CD4-positive, CD25-positive, alpha-beta regulatory T cell (primary cell): ENCODE measurements around the gene MMADHC. TPM values are rescaled to one million over a fixed set of nuclear protein-coding genes. Genes with fewer than 3 reads are reported as not detected.

Source experiments
- ATAC-seq, 2 donors: fragments of 150-1000 bp; cut with Tn5 transposase; one replicate each; pipeline ENCODE4 v1.10.0; 2021; ENCODE audit warnings: low read depth in 2 of 2, moderate number of reproducible peaks in 2 of 2, moderate library complexity in 1 of 2
- DNase-seq, 3 donors: peaks; one replicate each; pipeline versions ENCODE4 v3.0.0 to v3.0.0-alpha.2; 2012 to 2022; ENCODE audit warnings: mixed read lengths in 1 of 3
- H3K27ac ChIP-seq: one replicate; pipeline ENCODE4 v1.7.0; 2013; ENCODE audit warnings: mild to moderate bottlenecking, low read length; ENCODE audit not compliant: insufficient read depth, poor library complexity, severe bottlenecking
- H3K27me3 ChIP-seq: one replicate; pipeline ENCODE4 v1.7.0; 2013; ENCODE audit warnings: low read length; ENCODE audit not compliant: control insufficient read depth, insufficient read depth
- H3K36me3 ChIP-seq: one replicate; pipeline ENCODE4 v1.7.0; 2013; ENCODE audit warnings: mild to moderate bottlenecking, low read length, moderate library complexity; ENCODE audit not compliant: control insufficient read depth, insufficient read depth
- H3K4me1 ChIP-seq: 2 replicates; pipeline ENCODE4 v1.7.0; 2013; ENCODE audit warnings: mild to moderate bottlenecking, low read length; ENCODE audit not compliant: insufficient read depth, control insufficient read depth, poor library complexity, severe bottlenecking
- H3K4me3 ChIP-seq: one replicate; pipeline ENCODE4 v1.7.0; 2013; ENCODE audit warnings: low read depth, mild to moderate bottlenecking, low read length, moderate library complexity
- H3K9me3 ChIP-seq, 2 experiments: 1 replicate in 1 of 2; 2 replicates in 1 of 2; pipeline ENCODE4 v1.7.0; 2013; ENCODE audit warnings: low read length in 2 of 2, mild to moderate bottlenecking in 1 of 2, moderate library complexity in 1 of 2; ENCODE audit not compliant: control insufficient read depth in 2 of 2
- H3K27ac Mint-ChIP-seq, 3 donors: one replicate each; pipeline ENCODE4 v1.8.0; 2020 to 2022; ENCODE audit warnings: mild to moderate bottlenecking in 3 of 3, mixed read lengths in 3 of 3, moderate library complexity in 2 of 3
- H3K27me3 Mint-ChIP-seq: one replicate; pipeline ENCODE4 v1.8.0; 2022; ENCODE audit warnings: mild to moderate bottlenecking, mixed read lengths
- H3K36me3 Mint-ChIP-seq: one replicate; pipeline ENCODE4 v1.8.0; 2020; ENCODE audit warnings: mixed read lengths
- H3K4me1 Mint-ChIP-seq, 4 donors: one replicate each; pipeline ENCODE4 v1.8.0; 2020 to 2022; ENCODE audit warnings: mixed read lengths in 4 of 4, mild to moderate bottlenecking in 1 of 4
- H3K4me3 Mint-ChIP-seq, 4 donors: one replicate each; pipeline ENCODE4 v1.8.0; 2020 to 2022; ENCODE audit warnings: mild to moderate bottlenecking in 4 of 4, mixed read lengths in 4 of 4, moderate library complexity in 3 of 4
- H3K9me3 Mint-ChIP-seq, 7 donors: one replicate each; pipeline ENCODE4 v1.8.0; 2020 to 2022; ENCODE audit warnings: mixed read lengths in 7 of 7, mild to moderate bottlenecking in 3 of 7, moderate library complexity in 2 of 7
- polyA plus RNA-seq, 4 donors: library from polyadenylated mRNA; unstranded; fragments of 300-500 nt; fragmentation: Illumina TruSeq; gene quantifications; one replicate each; pipeline ENCODE4 v1.2.3, GENCODE V29; 2021
- total RNA-seq: library from RNA; stranded (reverse); gene quantifications from one replicate; pipeline ENCODE4 v1.2.3, GENCODE V29; 2022

The MMADHC gene
- total and polyA plus RNA-seq, 5 donors from 2014 or later = 72.5 to 200 (median 170) TPM

DNA sequence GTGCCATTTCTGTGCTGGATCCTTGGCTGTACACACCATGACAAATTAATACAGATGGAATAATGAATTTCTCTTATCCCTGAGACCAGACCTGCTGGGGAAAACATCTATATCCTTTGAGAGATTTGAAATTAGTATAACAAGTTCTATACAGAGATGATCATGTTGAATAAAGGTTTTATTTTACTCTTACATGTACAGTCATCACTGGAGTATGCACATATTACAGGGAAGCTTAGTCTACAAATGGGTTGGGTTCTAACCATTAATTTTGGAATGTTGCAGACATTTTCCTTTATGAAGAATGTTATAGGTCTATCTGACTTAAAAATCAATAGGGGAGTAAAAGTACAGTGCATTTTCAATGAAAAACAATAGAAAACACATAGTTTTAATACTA is 29.9 kb upstream of the MMADHC start:
- no peaks in the 10 kb centered on the region for H3K4me1 Mint-ChIP-seq
- no peak for ATAC-seq
- H3K4me1 ChIP-seq = no peaks in the 10 kb centered on the region
- peaks cover 6% of the 10 kb centered on the region for H3K27me3 ChIP-seq
- H3K27me3 Mint-ChIP-seq = peaks cover 21% of the 10 kb centered on the region
- H3K9me3 ChIP-seq = no peaks in the 10 kb centered on the region
- H3K36me3 ChIP-seq = no peaks in the 10 kb centered on the region
- H3K27ac ChIP-seq = no peak overlapping the region
- no peaks in the 10 kb centered on the region for H3K36me3 Mint-ChIP-seq
- H3K9me3 Mint-ChIP-seq = no peaks in the 10 kb centered on the region
- no peak overlapping the region for H3K4me3 Mint-ChIP-seq
- H3K27ac Mint-ChIP-seq = no peak overlapping the region
- H3K4me3 ChIP-seq = no peak overlapping the region
- no peak for DNase-seq

DNA sequence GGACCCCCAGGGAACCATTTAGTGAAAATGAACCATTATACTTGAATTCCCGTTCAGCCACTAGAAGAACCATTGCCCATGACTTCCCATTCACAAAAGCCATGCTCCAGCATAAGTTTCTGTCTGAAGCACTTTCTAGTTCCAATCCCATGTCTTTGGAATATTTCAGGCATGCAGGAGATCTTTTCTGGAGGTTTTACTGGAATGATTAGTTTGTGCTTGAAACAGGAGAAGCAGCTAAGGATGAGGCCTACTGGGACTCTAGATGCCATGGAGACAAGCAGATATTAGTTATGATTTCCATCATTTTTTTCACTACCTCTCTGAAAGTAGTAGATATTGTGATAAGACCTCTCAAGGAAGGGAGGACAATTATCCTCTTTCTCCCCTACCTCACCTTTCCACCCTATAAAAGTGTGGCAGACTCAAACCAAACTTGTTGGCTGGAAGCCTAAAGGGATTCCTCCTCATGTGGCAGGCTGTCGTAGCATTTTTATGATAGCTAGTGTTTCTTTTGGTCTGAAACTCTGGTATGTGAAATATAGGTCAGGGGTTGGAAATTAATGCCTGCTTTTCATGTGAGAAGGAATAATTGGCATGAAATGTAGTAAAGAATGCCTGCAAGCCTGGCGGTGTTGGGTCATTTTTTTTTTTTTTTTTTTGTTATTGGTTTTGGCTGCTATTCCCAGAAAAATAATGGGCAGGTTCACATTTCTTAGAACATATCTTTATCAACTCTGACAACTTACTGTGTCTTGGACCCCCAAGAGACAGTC is 29.3 kb upstream of the MMADHC start:
- Mint-ChIP-seq H3K4me3 (no peak overlapping the region), H3K27me3 (peaks cover 17% of the 10 kb centered on the region), H3K27ac (no peak overlapping the region), H3K36me3 (no peaks in the 10 kb centered on the region), H3K9me3 (no peaks in the 10 kb centered on the region), H3K4me1 (no peaks in the 10 kb centered on the region)
- DNase-seq (no peak), ATAC-seq (no peak)
- Histone ChIP-seq H3K4me3 (no peak overlapping the region), H3K27ac (no peak overlapping the region), H3K36me3 (no peaks in the 10 kb centered on the region), H3K27me3 (peaks cover 6% of the 10 kb centered on the region), H3K9me3 (no peaks in the 10 kb centered on the region), H3K4me1 (no peaks in the 10 kb centered on the region)

DNA sequence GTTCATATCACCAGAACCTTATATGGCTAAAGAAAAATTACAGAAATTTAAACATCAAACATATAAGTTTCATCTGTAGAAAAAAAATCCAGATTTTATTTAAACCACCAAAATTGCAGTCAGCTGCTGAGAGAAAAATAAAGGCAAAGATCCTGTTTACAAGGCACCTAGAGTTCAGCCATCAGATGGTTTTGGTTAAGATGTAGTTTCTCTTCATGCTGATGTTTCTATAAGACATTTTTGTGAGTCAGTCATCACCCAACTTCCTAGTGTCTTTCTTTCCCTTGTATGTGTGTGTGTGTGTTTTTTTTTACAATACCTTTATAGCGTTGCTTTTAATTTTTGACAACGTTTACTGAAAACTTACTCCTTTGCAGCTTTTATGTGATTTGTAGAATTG is 26.1 kb upstream of the MMADHC start:
- no peaks in the 10 kb centered on the region for H3K36me3 Mint-ChIP-seq
- H3K4me1 ChIP-seq = no peaks in the 10 kb centered on the region
- peak overlapping the region in 1 of 3 donors; percentile 83 for H3K27ac Mint-ChIP-seq
- no peak overlapping the region for H3K4me3 Mint-ChIP-seq
- ATAC-seq = no peak
- H3K9me3 ChIP-seq = no peaks in the 10 kb centered on the region
- peaks cover 7% of the 10 kb centered on the region for H3K27me3 ChIP-seq
- no peaks in the 10 kb centered on the region for H3K36me3 ChIP-seq
- no peak for DNase-seq
- no peaks in the 10 kb centered on the region for H3K9me3 Mint-ChIP-seq
- no peak overlapping the region for H3K4me3 ChIP-seq
- H3K27ac ChIP-seq = no peak overlapping the region
- peaks cover 5% of the 10 kb centered on the region for H3K27me3 Mint-ChIP-seq
- no peaks in the 10 kb centered on the region for H3K4me1 Mint-ChIP-seq

DNA sequence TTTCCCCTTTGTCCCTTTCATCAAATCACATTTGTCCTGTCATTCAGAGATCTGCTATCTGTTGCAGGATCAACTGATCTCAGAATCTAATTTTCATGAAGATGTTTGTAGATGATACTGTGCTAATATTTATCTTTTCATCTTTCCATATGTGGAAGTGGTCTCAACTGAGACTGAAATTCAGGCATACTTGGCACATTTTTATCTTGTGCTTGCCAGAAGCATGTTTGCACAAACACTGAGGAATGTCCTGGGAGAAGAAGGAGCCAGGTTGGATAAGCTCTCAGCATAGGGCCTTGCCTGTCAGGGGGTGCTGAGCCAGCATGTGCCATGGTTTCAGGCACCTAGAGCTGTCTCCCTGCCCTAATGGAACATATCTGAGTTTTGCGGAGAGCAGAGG is 24.5 kb upstream of the MMADHC start:
- H3K27me3 Mint-ChIP-seq = peaks cover 6% of the 10 kb centered on the region
- H3K4me1 Mint-ChIP-seq = no peaks in the 10 kb centered on the region
- no peak overlapping the region for H3K4me3 Mint-ChIP-seq
- H3K27ac Mint-ChIP-seq = no peak overlapping the region
- peaks cover 7% of the 10 kb centered on the region for H3K27me3 ChIP-seq
- no peaks in the 10 kb centered on the region for H3K4me1 ChIP-seq
- no peaks in the 10 kb centered on the region for H3K9me3 ChIP-seq
- H3K9me3 Mint-ChIP-seq = peaks cover 0 to 2% (median 0%) of the 10 kb centered on the region in 7 donors
- no peaks in the 10 kb centered on the region for H3K36me3 ChIP-seq
- no peak for DNase-seq
- no peak overlapping the region for H3K4me3 ChIP-seq
- ATAC-seq = no peak
- H3K27ac ChIP-seq = no peak overlapping the region
- H3K36me3 Mint-ChIP-seq = no peaks in the 10 kb centered on the region

DNA sequence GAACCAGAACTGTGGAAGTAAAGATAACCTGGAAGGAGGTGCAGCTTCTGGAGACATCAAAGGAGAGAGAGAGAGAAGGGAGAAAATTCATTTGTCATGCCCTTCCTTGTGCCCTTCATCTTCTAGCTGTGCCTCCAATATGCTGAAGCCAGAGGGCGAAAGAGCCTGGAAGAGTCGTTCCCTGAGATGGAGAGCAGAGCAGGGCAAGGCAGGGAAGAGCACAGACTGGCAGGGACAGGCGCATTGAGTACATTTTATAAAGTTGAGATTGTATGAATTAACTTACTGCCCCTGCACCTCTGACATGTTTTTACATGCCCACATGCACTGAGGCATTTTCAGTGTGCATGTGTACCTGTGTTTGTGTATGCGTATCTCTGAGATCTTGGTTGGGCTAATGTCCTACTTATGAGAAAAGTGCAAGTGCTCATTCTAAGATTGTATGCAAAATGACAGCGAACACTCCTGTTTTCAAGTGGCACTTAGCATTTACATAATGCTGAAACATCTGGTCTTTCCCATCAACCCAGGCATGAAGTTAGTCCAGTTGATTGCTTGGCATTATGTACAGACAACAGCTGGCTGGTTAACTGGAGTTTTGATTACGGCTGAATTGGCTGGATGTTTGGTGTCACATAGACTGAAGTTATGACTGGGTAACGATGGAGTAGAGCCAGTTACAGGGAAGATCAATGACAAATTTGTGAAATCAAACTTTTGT is 23.7 kb upstream of the MMADHC start:
- Mint-ChIP-seq H3K27ac (no peak overlapping the region), H3K27me3 (peaks cover 6% of the 10 kb centered on the region), H3K4me1 (no peaks in the 10 kb centered on the region), H3K36me3 (no peaks in the 10 kb centered on the region), H3K9me3 (peaks cover 0 to 2% (median 0%) of the 10 kb centered on the region in 7 donors), H3K4me3 (no peak overlapping the region)
- no peak overlapping the region for H3K4me3 ChIP-seq
- peaks cover 7% of the 10 kb centered on the region for H3K27me3 ChIP-seq
- no peak for ATAC-seq
- DNase-seq = no peak
- H3K27ac ChIP-seq = no peak overlapping the region
- H3K36me3 ChIP-seq = no peaks in the 10 kb centered on the region
- no peaks in the 10 kb centered on the region for H3K4me1 ChIP-seq
- H3K9me3 ChIP-seq = no peaks in the 10 kb centered on the region

DNA sequence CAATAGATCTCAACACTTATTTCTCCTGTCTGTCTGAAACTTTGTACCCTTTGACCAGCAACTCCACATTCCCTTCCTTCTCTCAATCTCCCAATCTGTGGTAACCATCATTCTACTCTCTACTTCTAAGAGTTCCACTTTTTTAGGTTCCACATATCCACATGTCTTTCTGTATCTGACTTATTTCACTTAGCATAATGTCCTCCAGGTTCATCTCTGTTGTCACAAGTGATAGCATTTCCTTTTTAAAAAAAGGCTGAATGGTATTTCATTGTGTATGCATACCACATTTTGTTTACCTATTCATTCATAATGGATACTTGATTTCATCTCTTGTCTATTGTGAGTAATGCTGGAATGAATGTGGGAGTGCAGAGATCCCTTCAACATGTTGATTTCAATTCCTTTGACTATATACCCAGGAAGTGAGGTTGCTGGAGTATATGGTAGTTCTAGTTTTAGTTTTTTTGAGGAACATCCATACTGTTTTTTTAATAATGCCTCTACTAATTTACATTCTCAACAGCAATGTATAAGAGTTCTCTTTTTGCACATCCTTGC is 18.8 kb upstream of the MMADHC start:
- H3K4me3 Mint-ChIP-seq = no peak overlapping the region
- no peaks in the 10 kb centered on the region for H3K9me3 ChIP-seq
- peaks cover 6% of the 10 kb centered on the region for H3K27me3 Mint-ChIP-seq
- peaks cover 0 to 7% (median 3%) of the 10 kb centered on the region in 4 donors for H3K4me1 Mint-ChIP-seq
- no peak overlapping the region for H3K27ac ChIP-seq
- H3K36me3 Mint-ChIP-seq = no peaks in the 10 kb centered on the region
- ATAC-seq = no peak
- peaks cover 0 to 4% (median 0%) of the 10 kb centered on the region in 7 donors for H3K9me3 Mint-ChIP-seq
- DNase-seq = no peak
- H3K4me1 ChIP-seq = no peaks in the 10 kb centered on the region
- H3K4me3 ChIP-seq = no peak overlapping the region
- no peaks in the 10 kb centered on the region for H3K36me3 ChIP-seq
- H3K27ac Mint-ChIP-seq = no peak overlapping the region
- H3K27me3 ChIP-seq = peaks cover 7% of the 10 kb centered on the region

DNA sequence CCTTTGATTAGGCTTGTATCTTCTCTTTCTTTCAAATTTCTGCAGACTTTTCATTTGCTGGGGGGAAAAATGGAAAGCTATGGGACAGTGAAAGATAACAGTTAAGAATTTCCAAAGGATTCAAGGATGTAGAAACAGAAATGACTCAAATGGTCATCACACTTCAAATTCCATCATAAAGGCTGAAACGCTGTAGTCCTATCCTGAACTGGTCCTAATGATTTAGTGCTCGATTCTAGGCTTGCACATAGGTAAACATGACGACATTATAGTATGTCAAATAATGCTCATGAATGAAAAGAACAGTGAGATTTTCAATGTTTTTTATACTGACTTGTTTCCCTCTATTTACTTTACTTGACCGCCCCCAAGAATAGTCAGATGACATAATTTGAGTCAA is 15.7 kb upstream of the MMADHC start:
- Mint-ChIP-seq H3K27ac (no peak overlapping the region), H3K9me3 (peaks cover 0 to 4% (median 0%) of the 10 kb centered on the region in 7 donors), H3K36me3 (no peaks in the 10 kb centered on the region)

More for the DNA sequence above, 15.7 kb upstream of the MMADHC start:
- Histone ChIP-seq H3K27me3 (peaks cover 4% of the 10 kb centered on the region), H3K4me3 (no peak overlapping the region), H3K36me3 (no peaks in the 10 kb centered on the region), H3K27ac (no peak overlapping the region), H3K9me3 (no peaks in the 10 kb centered on the region), H3K4me1 (no peaks in the 10 kb centered on the region)
- H3K4me1 Mint-ChIP-seq = peaks cover 0 to 8% (median 4%) of the 10 kb centered on the region in 4 donors
- no peak for DNase-seq
- no peak overlapping the region for H3K4me3 Mint-ChIP-seq
- no peak for ATAC-seq
- H3K27me3 Mint-ChIP-seq = peaks cover 5% of the 10 kb centered on the region
